PFSK-1 (cell line): Measurements from ENCODE around the gene ERGIC1.

Experiments used
- SIN3A ChIP-seq: IDR thresholded peaks from 2 replicates; pipeline ENCODE4 v1.6.1; 2012; ENCODE audit warnings: mild to moderate bottlenecking, low read length, moderate library complexity, borderline replicate concordance; ENCODE audit not compliant: insufficient read depth
- TF ChIP-seq, protein P1 (sequence below), 2 experiments: IDR thresholded peaks; 2 replicates each; pipeline versions ENCODE4 v1.6.1 to v1.8.0; 2011 to 2012; ENCODE audit warnings: low read depth in 2 of 2, low read length in 2 of 2, control low read depth in 1 of 2, inconsistent platforms in 1 of 2, mild to moderate bottlenecking in 1 of 2, moderate library complexity in 1 of 2; ENCODE audit not compliant: insufficient read depth in 1 of 2

DNA sequence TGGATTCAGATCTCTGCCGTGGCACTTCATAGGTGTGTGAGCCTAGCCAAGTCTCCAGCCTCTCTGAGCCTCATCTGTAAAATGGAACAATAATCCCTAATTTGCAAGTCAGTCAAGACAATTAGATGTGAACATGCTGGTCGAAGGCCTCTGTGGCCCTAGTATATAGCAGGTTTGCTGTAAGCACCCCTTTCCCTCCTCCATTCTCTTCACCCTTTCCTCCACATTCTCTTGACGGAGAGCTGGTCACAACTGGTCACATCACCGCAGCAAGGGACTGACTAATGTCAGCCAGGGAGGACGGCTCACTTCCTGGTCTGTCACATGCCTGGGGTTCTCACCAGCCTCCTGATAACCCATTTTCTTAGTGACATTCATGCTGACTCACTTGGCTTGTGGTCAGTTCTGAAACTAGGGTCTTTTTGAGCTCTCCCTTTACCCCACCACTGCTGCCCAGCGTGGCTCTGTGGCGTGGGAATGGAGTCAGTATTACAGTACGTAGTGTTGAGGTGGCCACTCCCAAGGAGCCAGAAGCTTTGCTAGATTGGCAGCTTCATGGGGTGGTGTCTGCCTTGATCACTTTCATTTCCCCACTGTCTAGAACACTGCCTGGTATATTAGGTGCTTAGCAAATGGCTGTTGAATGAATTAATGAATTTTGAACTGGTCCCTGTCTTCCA lies 47.8 kb downstream of the ERGIC1 start:
- TF ChIP-seq, protein P1, sequence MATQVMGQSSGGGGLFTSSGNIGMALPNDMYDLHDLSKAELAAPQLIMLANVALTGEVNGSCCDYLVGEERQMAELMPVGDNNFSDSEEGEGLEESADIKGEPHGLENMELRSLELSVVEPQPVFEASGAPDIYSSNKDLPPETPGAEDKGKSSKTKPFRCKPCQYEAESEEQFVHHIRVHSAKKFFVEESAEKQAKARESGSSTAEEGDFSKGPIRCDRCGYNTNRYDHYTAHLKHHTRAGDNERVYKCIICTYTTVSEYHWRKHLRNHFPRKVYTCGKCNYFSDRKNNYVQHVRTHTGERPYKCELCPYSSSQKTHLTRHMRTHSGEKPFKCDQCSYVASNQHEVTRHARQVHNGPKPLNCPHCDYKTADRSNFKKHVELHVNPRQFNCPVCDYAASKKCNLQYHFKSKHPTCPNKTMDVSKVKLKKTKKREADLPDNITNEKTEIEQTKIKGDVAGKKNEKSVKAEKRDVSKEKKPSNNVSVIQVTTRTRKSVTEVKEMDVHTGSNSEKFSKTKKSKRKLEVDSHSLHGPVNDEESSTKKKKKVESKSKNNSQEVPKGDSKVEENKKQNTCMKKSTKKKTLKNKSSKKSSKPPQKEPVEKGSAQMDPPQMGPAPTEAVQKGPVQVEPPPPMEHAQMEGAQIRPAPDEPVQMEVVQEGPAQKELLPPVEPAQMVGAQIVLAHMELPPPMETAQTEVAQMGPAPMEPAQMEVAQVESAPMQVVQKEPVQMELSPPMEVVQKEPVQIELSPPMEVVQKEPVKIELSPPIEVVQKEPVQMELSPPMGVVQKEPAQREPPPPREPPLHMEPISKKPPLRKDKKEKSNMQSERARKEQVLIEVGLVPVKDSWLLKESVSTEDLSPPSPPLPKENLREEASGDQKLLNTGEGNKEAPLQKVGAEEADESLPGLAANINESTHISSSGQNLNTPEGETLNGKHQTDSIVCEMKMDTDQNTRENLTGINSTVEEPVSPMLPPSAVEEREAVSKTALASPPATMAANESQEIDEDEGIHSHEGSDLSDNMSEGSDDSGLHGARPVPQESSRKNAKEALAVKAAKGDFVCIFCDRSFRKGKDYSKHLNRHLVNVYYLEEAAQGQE (IDR thresholded peaks at IDR 0.05; ENCODE audit: insufficient read depth in 1 of 2, low read depth in 2 of 2, low read length in 2 of 2), result no peak
- no peak for TF ChIP-seq SIN3A
